Tibial nerve (tissue), 4 donors: ENCODE measurements around the gene USP11.

Experiments
- EP300 ChIP-seq, 2 donors: sonication (generic); formaldehyde crosslinking; IDR thresholded peaks; one replicate each; pipeline ENCODE4 v1.6.1; 2017; ENCODE audit warnings: antibody characterized with exemption in 2 of 2, mild to moderate bottlenecking in 1 of 2
- POLR2A ChIP-seq, 2 donors: fragments of 450-650 bp; IDR thresholded peaks; one replicate each; pipeline ENCODE4 v1.6.1; 2017; ENCODE audit warnings: antibody characterized with exemption in 2 of 2, mild to moderate bottlenecking in 2 of 2, moderate library complexity in 2 of 2
- TF ChIP-seq, protein P1 (sequence below), 5 experiments: fragments of 200-600 bp in 3 of 5; fragments of 450-650 bp in 2 of 5; sonication (generic) in 3 of 5; IDR thresholded peaks; one replicate each; pipeline ENCODE4 v1.5.1; 2016 to 2019; ENCODE audit warnings: antibody characterized with exemption in 5 of 5, mild to moderate bottlenecking in 3 of 5, moderate library complexity in 2 of 5

GRCh38 chrX:47202316-47202715 is 30.5 kb upstream of the USP11 start:
- TF ChIP-seq, protein P1, sequence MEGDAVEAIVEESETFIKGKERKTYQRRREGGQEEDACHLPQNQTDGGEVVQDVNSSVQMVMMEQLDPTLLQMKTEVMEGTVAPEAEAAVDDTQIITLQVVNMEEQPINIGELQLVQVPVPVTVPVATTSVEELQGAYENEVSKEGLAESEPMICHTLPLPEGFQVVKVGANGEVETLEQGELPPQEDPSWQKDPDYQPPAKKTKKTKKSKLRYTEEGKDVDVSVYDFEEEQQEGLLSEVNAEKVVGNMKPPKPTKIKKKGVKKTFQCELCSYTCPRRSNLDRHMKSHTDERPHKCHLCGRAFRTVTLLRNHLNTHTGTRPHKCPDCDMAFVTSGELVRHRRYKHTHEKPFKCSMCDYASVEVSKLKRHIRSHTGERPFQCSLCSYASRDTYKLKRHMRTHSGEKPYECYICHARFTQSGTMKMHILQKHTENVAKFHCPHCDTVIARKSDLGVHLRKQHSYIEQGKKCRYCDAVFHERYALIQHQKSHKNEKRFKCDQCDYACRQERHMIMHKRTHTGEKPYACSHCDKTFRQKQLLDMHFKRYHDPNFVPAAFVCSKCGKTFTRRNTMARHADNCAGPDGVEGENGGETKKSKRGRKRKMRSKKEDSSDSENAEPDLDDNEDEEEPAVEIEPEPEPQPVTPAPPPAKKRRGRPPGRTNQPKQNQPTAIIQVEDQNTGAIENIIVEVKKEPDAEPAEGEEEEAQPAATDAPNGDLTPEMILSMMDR (IDR thresholded peaks at IDR 0.05): no peak
- no peak for TF ChIP-seq POLR2A (IDR thresholded peaks at IDR 0.05)
- TF ChIP-seq EP300 (IDR thresholded peaks at IDR 0.05): no peak
